ENCODE data around the gene TLE1. TPM values are rescaled to one million over a fixed set of nuclear protein-coding genes. Genes with fewer than 3 reads are reported as not detected.

TLE1 gene
- total and polyA plus RNA-seq, 4 donors = 20.9 to 39.9 (median 31.8) TPM

DNA sequence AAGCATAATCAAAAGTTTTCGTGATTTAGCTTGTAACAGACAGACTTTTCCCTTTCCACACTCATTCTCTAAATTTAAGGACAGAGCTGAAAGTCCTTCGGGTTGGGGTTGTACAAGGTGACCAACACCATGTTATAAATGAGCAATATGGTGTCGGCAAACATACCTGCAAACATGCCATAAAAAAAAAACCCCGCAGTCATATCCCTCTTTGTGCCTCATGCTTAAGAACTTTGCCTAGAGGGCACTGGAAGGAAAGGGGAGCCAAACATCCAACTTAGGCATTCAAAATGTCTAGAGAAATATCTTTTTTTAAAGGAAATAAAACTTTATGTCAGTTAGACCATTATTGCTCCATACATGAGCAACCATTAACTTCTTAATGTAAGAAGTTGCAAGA is 73.2 kb downstream of the TLE1 start:
- WGBS, 2 donors = 97 to 98% methylated on average over 4 of the region's 4 CpGs
- no peak for ATAC-seq (ENCODE audit: low FRiP score)
- H3K36me3 ChIP-seq (ENCODE audit: control insufficient read depth in 1 of 2, insufficient read depth in 2 of 2, low read length in 1 of 2) = peaks cover 0 to 6% of the 10 kb centered on the region in 2 donors
- no peak overlapping the region for H3K27ac ChIP-seq (ENCODE audit: low read depth in 1 of 2, low read length in 2 of 2)
- no peak overlapping the region for H3K4me3 ChIP-seq (ENCODE audit: low read length in 2 of 2)
- H3K27me3 ChIP-seq (ENCODE audit: control insufficient read depth in 1 of 2, insufficient read depth in 2 of 2, low read length in 1 of 2) = no peaks in the 10 kb centered on the region
- H3K4me1 ChIP-seq (ENCODE audit: control insufficient read depth in 1 of 2, insufficient read depth in 2 of 2, low read length in 2 of 2) = peaks cover 0 to 3% of the 10 kb centered on the region in 2 donors
- no peak for DNase-seq
- H3K9me3 ChIP-seq (ENCODE audit: control insufficient read depth, low read length) = no peaks in the 10 kb centered on the region
- intact Hi-C loops (cut with DNase I) = no loop called here

DNA sequence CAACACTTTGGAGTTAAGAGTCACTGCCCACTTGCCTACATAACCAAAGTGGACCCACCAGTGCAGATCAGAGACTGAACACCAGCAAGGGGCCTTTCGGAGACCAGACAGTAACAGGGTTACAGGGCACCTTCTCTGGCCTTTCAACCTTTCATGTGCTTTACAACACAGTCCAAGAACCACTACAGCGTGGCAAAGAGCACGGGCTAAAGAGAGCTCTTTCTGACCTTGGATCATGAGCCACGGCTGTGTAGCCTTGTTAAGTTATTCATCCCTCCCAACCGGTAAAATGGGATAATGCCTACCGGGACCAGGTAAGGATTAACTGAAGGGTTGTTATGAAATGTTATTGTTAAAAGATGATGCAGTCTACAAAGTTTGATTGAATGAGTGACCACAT is 75.0 kb downstream of the TLE1 start:
- H3K27me3 ChIP-seq (ENCODE audit: control insufficient read depth in 1 of 2, insufficient read depth in 2 of 2, low read length in 1 of 2) = no peaks in the 10 kb centered on the region
- DNase-seq (no peak), ATAC-seq (ENCODE audit: low FRiP score) (no peak)
- H3K36me3 ChIP-seq (ENCODE audit: control insufficient read depth in 1 of 2, insufficient read depth in 2 of 2, low read length in 1 of 2) = peaks cover 0 to 8% of the 10 kb centered on the region in 2 donors
- peaks cover 0 to 3% of the 10 kb centered on the region in 2 donors for H3K4me1 ChIP-seq (ENCODE audit: control insufficient read depth in 1 of 2, insufficient read depth in 2 of 2, low read length in 2 of 2)
- 96 to 97% methylated on average over 6 of the region's 6 CpGs for WGBS, 2 donors
- H3K4me3 ChIP-seq (ENCODE audit: low read length in 2 of 2) = no peak overlapping the region
- peak overlapping the region; percentile 80 to 92 for H3K27ac ChIP-seq (ENCODE audit: low read depth in 1 of 2, low read length in 2 of 2)
- intact Hi-C loops (cut with DNase I) = loop anchor here in 1 of 2 donors (5.0 kb wide), 1 partner anchor 73 kb away; the partner anchor contains the start of gene TLE1
- H3K9me3 ChIP-seq (ENCODE audit: control insufficient read depth, low read length) = no peaks in the 10 kb centered on the region

GRCh38 chr9:81613002-81613812 is 76.1 kb downstream of the TLE1 start:
- Histone ChIP-seq H3K27ac (ENCODE audit: low read depth in 1 of 2, low read length in 2 of 2) (peak overlapping the region; percentile 31 to 78), H3K27me3 (ENCODE audit: control insufficient read depth in 1 of 2, insufficient read depth in 2 of 2, low read length in 1 of 2) (no peaks in the 10 kb centered on the region), H3K4me3 (ENCODE audit: low read length in 2 of 2) (no peak overlapping the region), H3K9me3 (ENCODE audit: control insufficient read depth, low read length) (no peaks in the 10 kb centered on the region), H3K36me3 (ENCODE audit: control insufficient read depth in 1 of 2, insufficient read depth in 2 of 2, low read length in 1 of 2) (peaks cover 0 to 7% of the 10 kb centered on the region in 2 donors), H3K4me1 (ENCODE audit: control insufficient read depth in 1 of 2, insufficient read depth in 2 of 2, low read length in 2 of 2) (peaks cover 0 to 3% of the 10 kb centered on the region in 2 donors)
- 4 to 8% methylated on average over 23 of the region's 23 CpGs for WGBS, 2 donors
- DNase-seq (peak; percentile 68 to 86), ATAC-seq (ENCODE audit: low FRiP score) (peak; percentile 93)
- intact Hi-C loops (cut with DNase I) = loop anchor here in 1 of 2 donors (5.0 kb wide), 1 partner anchor 74 kb away; the partner anchor contains the start of gene TLE1

DNA sequence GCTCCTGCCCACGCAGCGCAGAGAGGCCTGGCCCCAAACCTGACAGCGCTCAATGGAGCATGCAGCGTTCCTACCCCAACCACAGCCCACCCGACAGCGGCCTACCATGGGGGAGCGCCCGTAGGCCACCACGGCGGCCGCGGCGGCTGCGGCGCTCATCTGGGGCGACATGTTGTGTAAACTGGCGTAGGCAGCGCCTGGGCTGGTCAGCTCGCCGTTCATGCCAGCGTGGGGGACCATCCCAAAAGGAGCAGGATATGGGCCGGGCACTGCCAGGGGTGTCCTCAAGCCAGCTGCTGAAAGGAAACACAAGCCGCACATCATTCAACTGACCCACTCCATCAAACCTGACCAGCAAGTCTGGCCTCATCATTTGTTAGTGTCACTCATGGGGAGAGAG is 77.7 kb downstream of the TLE1 start:
- H3K9me3 ChIP-seq (ENCODE audit: control insufficient read depth, low read length) = no peaks in the 10 kb centered on the region
- ATAC-seq (ENCODE audit: low FRiP score) = no peak
- peaks cover 0 to 7% of the 10 kb centered on the region in 2 donors for H3K36me3 ChIP-seq (ENCODE audit: control insufficient read depth in 1 of 2, insufficient read depth in 2 of 2, low read length in 1 of 2)
- no peak for DNase-seq
- no peak overlapping the region for H3K4me3 ChIP-seq (ENCODE audit: low read length in 2 of 2)
- intact Hi-C loops (cut with DNase I) = loop anchor here in 1 of 2 donors (5.0 kb wide), 1 partner anchor 76 kb away; the partner anchor contains the start of gene TLE1
- peak overlapping the region in 1 of 2 donors; percentile 21 for H3K27ac ChIP-seq (ENCODE audit: low read depth in 1 of 2, low read length in 2 of 2)
- peaks cover 0 to 3% of the 10 kb centered on the region in 2 donors for H3K4me1 ChIP-seq (ENCODE audit: control insufficient read depth in 1 of 2, insufficient read depth in 2 of 2, low read length in 2 of 2)
- no peaks in the 10 kb centered on the region for H3K27me3 ChIP-seq (ENCODE audit: control insufficient read depth in 1 of 2, insufficient read depth in 2 of 2, low read length in 1 of 2)
- WGBS, 2 donors = 97% methylated on average over 23 of the region's 23 CpGs

GRCh38 chr9:81610740-81611107 is 78.6 kb downstream of the TLE1 start:
- DNase-seq (no peak), ATAC-seq (ENCODE audit: low FRiP score) (no peak)
- Histone ChIP-seq H3K27ac (ENCODE audit: low read depth in 1 of 2, low read length in 2 of 2) (peak overlapping the region in 1 of 2 donors; percentile 36), H3K36me3 (ENCODE audit: control insufficient read depth in 1 of 2, insufficient read depth in 2 of 2, low read length in 1 of 2) (peaks cover 0 to 7% of the 10 kb centered on the region in 2 donors), H3K4me3 (ENCODE audit: low read length in 2 of 2) (no peak overlapping the region), H3K27me3 (ENCODE audit: control insufficient read depth in 1 of 2, insufficient read depth in 2 of 2, low read length in 1 of 2) (no peaks in the 10 kb centered on the region), H3K9me3 (ENCODE audit: control insufficient read depth, low read length) (no peaks in the 10 kb centered on the region), H3K4me1 (ENCODE audit: control insufficient read depth in 1 of 2, insufficient read depth in 2 of 2, low read length in 2 of 2) (peaks cover 0 to 3% of the 10 kb centered on the region in 2 donors)
- intact Hi-C loops (cut with DNase I) = loop anchor here in 1 of 2 donors (5.0 kb wide), 1 partner anchor 77 kb away; the partner anchor contains the start of gene TLE1
- 95 to 96% methylated on average over 4 of the region's 4 CpGs for WGBS, 2 donors

- peaks cover 0 to 7% of the 10 kb centered on the region in 2 donors for H3K36me3 ChIP-seq (ENCODE audit: control insufficient read depth in 1 of 2, insufficient read depth in 2 of 2, low read length in 1 of 2)
- peaks cover 0 to 3% of the 10 kb centered on the region in 2 donors for H3K4me1 ChIP-seq (ENCODE audit: control insufficient read depth in 1 of 2, insufficient read depth in 2 of 2, low read length in 2 of 2)
- H3K27me3 ChIP-seq (ENCODE audit: control insufficient read depth in 1 of 2, insufficient read depth in 2 of 2, low read length in 1 of 2) = no peaks in the 10 kb centered on the region
- ATAC-seq (ENCODE audit: low FRiP score) (no peak), DNase-seq (no peak)
- H3K27ac ChIP-seq (ENCODE audit: low read depth in 1 of 2, low read length in 2 of 2) = peak overlapping the region; percentile 5 to 75
- intact Hi-C loops (cut with DNase I) = loop anchor here in 1 of 2 donors (5.0 kb wide), 1 partner anchor 77 kb away; the partner anchor contains the start of gene TLE1
- H3K4me3 ChIP-seq (ENCODE audit: low read length in 2 of 2) = no peak overlapping the region
- 34 to 40% methylated on average over 8 of the region's 8 CpGs for WGBS, 2 donors
- H3K9me3 ChIP-seq (ENCODE audit: control insufficient read depth, low read length) = no peaks in the 10 kb centered on the region
Observed at GRCh38 chr9:81609782-81610739, 79.3 kb downstream of the TLE1 start.

- Histone ChIP-seq H3K27ac (ENCODE audit: low read depth in 1 of 2, low read length in 2 of 2) (peak overlapping the region in 1 of 2 donors; percentile 29), H3K4me3 (ENCODE audit: low read length in 2 of 2) (no peak overlapping the region), H3K9me3 (ENCODE audit: control insufficient read depth, low read length) (no peaks in the 10 kb centered on the region), H3K36me3 (ENCODE audit: control insufficient read depth in 1 of 2, insufficient read depth in 2 of 2, low read length in 1 of 2) (peaks cover 0 to 6% of the 10 kb centered on the region in 2 donors), H3K27me3 (ENCODE audit: control insufficient read depth in 1 of 2, insufficient read depth in 2 of 2, low read length in 1 of 2) (no peaks in the 10 kb centered on the region), H3K4me1 (ENCODE audit: control insufficient read depth in 1 of 2, insufficient read depth in 2 of 2, low read length in 2 of 2) (peaks cover 0 to 3% of the 10 kb centered on the region in 2 donors)
- DNase-seq = no peak
- ATAC-seq (ENCODE audit: low FRiP score) = no peak
- whole genome bisulfite sequencing, 2 donors = 49 to 57% methylated on average over 4 of the region's 4 CpGs
- intact Hi-C loops (cut with DNase I) = no loop called here
Observed at GRCh38 chr9:81608289-81608657, 81.1 kb downstream of the TLE1 start.

GRCh38 chr9:81607593-81608288 is 81.6 kb downstream of the TLE1 start:
- Histone ChIP-seq H3K36me3 (ENCODE audit: control insufficient read depth in 1 of 2, insufficient read depth in 2 of 2, low read length in 1 of 2) (peaks cover 0 to 6% of the 10 kb centered on the region in 2 donors), H3K4me3 (ENCODE audit: low read length in 2 of 2) (no peak overlapping the region), H3K9me3 (ENCODE audit: control insufficient read depth, low read length) (no peaks in the 10 kb centered on the region), H3K4me1 (ENCODE audit: control insufficient read depth in 1 of 2, insufficient read depth in 2 of 2, low read length in 2 of 2) (peaks cover 0 to 3% of the 10 kb centered on the region in 2 donors), H3K27me3 (ENCODE audit: control insufficient read depth in 1 of 2, insufficient read depth in 2 of 2, low read length in 1 of 2) (no peaks in the 10 kb centered on the region), H3K27ac (ENCODE audit: low read depth in 1 of 2, low read length in 2 of 2) (peak overlapping the region in 1 of 2 donors; percentile 29)
- no peak for DNase-seq
- no peak for ATAC-seq (ENCODE audit: low FRiP score)
- intact Hi-C loops (cut with DNase I) = no loop called here
- 68% methylated on average over 5 of the region's 5 CpGs for WGBS, 2 donors

All from aorta (tissue), 5 donors.